GM06990 (cell line): ENCODE results near the gene ANKRD60.

Experiments used
- DNase-seq: peaks from one replicate; pipeline ENCODE4 v3.0.0-alpha.2; 2011; ENCODE audit not compliant: insufficient read length; ENCODE audit errors: extremely low read depth
- H3K27me3 ChIP-seq: replicated peaks from 2 replicates; pipeline ENCODE4 v1.6.0; 2011; ENCODE audit warnings: low read length; ENCODE audit not compliant: control insufficient read depth, insufficient read depth
- H3K36me3 ChIP-seq: 2 replicates; pipeline ENCODE4 v1.5.1; 2011; ENCODE audit warnings: low read length; ENCODE audit not compliant: control insufficient read depth, insufficient read depth
- H3K4me3 ChIP-seq: replicated peaks from 2 replicates; pipeline ENCODE4 v1.5.1; 2011; ENCODE audit warnings: low read depth, mild to moderate bottlenecking, control low read depth, low read length
- CTCF ChIP-seq: IDR thresholded peaks from 2 replicates; pipeline ENCODE4 v1.5.1; 2011; ENCODE audit warnings: low read length, control low read depth, mild to moderate bottlenecking, inconsistent platforms; ENCODE audit not compliant: insufficient read depth, poor library complexity, severe bottlenecking

Gene ANKRD60

GRCh38 chr20:58205850-58206249 is 22.6 kb downstream of the ANKRD60 start:
- no peaks in the 10 kb centered on the region; the same call in 1 of the 2 replicates for H3K27me3 ChIP-seq
- H3K4me3 ChIP-seq = no peak overlapping the region
- H3K36me3 ChIP-seq = no peaks in the 10 kb centered on the region
- no peak for DNase-seq
- no peak for TF ChIP-seq CTCF

GRCh38 chr20:58202044-58202443 is 26.4 kb downstream of the ANKRD60 start:
- Histone ChIP-seq H3K4me3 (no peak overlapping the region), H3K36me3 (no peaks in the 10 kb centered on the region), H3K27me3 (no peaks in the 10 kb centered on the region)
- DNase-seq = no peak
- no peak for TF ChIP-seq CTCF

GRCh38 chr20:58201616-58202015 is 26.8 kb downstream of the ANKRD60 start:
- no peak for DNase-seq
- TF ChIP-seq CTCF = no peak
- H3K36me3 ChIP-seq = no peaks in the 10 kb centered on the region
- H3K27me3 ChIP-seq = no peaks in the 10 kb centered on the region
- H3K4me3 ChIP-seq = no peak overlapping the region

- no peaks in the 10 kb centered on the region for H3K27me3 ChIP-seq
- H3K36me3 ChIP-seq = no peaks in the 10 kb centered on the region
- no peak for DNase-seq
- no peak for TF ChIP-seq CTCF
- no peak overlapping the region for H3K4me3 ChIP-seq
These were observed 29.0 kb downstream of the ANKRD60 start for GRCh38 chr20:58199469-58199868.

GRCh38 chr20:58198901-58199355 is 29.5 kb downstream of the ANKRD60 start:
- Histone ChIP-seq H3K4me3 (no peak overlapping the region), H3K36me3 (no peaks in the 10 kb centered on the region), H3K27me3 (no peaks in the 10 kb centered on the region)
- no peak for DNase-seq
- no peak for TF ChIP-seq CTCF

- H3K36me3 ChIP-seq = no peaks in the 10 kb centered on the region
- no peaks in the 10 kb centered on the region for H3K27me3 ChIP-seq
- no peak for TF ChIP-seq CTCF
- no peak for DNase-seq
- H3K4me3 ChIP-seq = no peak overlapping the region
These were observed 30.1 kb downstream of the ANKRD60 start for GRCh38 chr20:58198384-58198783.
